DMS53 treated with DMSO at 0.1 percent for 48 hours (cell line): Measurements from ENCODE around the gene MYCL.
"Not testable (repeated sequence)": the region's sequence is repeated elsewhere in the genome, so short reads cannot be mapped to it uniquely, and the experiment has no call there.

Source experiments
- DNase-seq: peaks from one replicate; lab custom pipeline; 2025; ENCODE audit not compliant: unreplicated experiment; lab: John Stamatoyannopoulos, UW

The MYCL gene

DNA sequence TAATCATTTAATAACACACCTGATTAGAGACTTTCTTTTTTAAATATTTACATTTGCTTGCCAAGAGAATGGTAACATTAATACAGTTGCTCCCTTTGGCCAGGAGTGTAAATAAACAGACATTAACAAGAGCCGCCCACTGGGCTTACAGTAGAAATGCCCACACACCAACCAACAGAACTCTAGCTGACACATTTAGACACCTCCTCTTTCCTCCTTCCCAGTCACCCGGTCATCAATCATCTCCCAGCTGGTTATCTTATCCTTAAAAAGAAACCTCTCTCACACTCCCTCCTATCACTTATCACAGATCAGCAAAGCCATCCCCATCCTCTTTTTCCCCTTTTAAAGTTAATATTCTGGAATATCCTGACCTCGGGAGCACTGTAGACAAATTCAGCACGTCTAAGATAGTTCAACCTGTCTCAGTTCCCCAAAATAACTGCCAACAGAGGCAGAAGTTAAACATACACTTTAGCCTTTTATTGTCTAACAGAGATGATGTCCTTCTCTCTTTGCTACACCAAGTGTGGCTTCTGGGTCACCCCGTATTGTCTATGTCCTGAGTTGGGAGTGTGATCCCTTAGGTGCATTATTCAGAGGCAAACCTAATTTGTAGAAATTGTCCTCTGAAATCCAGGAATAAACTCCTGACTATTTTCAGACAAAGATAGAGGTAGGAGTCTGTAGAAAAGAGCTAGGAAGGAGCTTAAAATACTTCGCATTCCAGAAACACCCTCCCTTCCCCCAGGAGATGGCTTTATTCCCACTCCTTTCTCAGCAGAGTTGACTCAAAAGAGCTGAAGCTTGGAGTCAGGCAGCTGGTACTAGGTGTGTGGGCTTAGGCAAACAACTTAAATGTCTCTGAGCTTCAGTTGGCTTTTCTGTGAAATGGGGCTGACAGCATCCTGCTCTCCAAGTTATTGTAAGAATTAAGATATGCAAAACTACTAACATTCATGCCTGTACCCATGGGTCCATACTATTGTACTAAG is 8.8 kb downstream of the MYCL start:
- DNase-seq, result peak; percentile 45

DNA sequence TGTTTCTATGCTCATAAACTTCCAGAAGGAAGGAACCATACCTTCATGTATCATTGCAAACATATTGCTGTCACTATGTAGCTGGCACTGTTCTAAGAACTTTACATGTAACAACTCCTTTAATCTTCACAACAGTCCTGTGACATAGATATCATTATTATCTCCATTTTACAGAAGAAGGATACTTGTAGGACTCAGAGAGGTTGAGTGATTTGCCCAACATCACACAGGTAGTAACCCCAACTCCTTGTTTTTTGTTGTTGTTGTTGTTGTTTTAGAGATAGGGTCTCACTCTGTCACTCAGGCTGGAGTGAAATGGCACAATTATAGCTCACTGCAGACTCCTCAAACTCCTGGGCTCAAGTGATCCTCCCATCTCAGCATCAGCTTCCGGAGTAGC is 10.8 kb downstream of the MYCL start:
- no peak for DNase-seq

DNA sequence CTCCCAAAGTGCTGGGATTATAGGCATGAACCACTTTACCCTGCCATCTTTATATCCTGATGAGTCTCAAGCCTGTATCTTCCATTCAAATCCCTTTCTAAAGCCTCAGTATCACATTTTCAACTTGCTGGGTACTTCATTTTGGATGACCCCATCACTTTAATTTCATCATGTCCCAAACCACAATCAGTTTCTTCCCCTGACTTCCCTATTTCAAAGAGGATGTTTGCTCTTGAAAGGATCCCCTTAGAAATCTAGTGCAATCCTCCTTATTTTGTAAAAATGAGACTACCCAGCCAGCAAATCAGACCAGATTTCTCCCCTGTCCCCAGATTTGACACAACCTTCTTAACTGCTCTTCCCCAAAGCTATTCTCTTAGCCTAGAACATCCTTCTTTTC is 11.4 kb downstream of the MYCL start:
- no peak for DNase-seq

DNA sequence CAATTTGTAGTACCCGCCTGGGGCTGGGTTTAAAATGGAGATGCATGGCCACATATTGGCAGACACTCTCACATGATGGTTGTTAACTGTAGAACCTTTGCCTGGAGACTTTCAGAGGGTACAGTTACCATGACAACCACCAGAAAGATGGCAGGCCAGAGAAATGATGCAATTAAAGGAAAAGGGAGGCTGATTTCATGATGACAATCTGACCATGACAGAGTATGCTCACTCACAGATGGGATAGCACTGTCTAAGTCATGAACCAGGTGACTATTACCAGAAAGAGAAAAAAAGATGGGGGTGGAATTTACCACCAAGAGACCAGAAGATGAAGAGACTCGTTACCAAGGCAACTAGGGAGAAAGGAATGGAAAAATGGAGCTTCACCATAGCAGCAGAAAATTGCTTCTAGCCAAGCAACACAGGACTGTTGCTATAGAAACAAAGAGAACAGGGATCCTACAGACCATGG is 14.9 kb downstream of the MYCL start:
- peak; percentile 28 for DNase-seq

DNA sequence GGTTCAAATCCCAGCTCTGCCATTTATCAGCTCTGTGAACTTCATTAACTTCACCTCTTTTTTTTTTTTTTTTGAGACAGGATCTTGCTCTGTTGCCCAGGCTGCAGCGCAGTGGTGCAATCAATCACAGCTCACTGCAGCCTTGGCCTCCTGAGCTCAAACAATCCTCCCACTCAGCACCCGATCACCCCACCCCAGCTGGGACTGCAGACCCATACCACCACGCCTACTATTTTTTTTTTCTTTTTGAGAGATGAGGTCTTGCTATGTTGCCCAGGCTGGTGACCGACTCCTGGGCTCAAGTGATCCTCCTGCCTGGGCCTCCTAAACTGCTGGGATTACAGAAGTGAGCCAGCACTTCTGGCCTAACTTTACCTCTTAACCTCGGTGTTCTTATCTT is 16.2 kb downstream of the MYCL start:
- no peak for DNase-seq

DNA sequence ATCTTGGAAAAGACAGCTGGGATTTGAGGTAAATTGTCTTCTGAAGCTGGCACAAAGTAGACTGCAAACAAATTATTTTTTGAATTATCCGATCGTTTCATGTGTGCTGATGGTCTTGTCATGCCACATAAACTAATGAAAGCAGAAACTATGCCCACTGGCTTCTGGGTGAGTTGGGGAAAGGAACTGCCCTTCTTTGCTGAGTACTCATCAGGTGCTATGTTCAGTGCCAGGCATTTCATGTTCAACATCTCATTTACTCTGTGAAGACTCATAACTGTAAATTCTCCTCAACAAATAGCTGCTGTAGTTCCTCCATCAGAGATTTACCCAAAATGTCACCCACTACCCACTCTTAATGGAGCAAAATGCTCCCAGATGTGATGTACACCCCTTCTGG is 19.6 kb downstream of the MYCL start:
- DNase-seq, result no peak

DNA sequence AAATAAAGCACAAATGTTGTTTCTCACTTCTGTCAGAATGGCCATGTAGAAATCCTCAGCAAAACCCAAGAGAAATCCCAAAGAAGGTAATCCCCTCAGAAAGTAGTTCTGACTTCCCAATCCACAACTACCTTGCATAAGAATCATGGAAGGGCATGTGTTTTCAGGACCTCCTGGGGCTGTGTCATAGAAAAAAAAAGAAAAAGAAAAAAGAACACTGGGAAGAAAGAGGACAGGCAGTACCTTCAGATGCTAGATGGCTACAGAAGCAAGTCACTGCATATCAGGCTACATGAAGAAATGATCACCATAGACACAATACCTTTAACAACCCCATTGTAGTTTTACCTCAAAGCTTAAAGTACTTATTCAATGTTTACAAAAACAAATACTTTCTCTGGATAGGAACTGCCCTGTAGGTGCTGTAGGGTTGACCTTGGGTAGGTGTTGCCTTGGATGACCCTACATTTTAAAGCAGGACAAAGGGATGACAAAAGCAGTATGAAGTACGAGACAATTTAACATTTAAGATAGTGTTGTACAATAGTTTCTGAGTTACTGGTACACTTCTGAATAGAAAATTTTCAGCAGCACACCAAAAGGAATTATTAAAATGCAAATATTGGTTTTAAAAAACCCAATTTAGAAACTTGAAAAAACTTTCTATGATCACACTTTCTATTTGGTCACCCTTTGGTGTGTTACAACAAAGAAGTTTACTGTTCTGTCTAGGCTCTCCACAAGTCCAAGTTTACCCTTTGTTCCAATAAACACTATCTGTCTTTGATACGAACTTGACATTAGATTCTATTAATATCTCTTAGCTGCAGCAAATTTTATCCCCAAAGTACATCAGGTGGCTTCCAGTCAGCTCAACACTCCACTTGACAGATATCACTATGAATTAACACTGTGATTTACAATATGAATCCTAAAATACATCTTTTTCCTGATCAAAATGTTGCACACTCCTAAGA is 23.4 kb downstream of the MYCL start:
- DNase-seq, result no peak

DNA sequence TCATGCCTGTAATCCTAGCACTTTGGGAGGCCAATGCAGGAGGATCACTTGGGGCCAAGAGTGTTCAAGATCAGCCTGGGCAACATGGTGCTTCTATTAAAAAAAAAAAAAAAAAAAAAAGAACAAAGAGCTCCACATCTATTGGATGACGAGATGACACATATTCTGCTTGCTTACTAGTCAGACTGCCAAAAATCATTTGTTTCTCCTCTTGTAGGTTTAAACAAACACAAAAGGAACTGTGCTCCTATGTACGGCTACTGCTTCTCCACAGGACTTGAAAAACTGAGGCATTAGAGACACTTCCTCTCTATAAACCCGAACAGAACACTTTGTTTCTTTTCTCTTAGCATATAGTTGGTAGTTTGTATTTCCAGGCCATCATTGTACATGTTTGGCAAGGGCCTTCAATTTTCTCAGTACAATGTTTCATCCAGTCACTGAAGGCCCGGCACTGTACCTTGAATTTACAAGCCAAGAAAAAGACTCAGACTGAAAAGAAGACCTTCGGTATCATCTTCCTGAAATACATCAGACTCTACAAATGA is 24.4 kb downstream of the MYCL start:
- peak; percentile 86 for DNase-seq

DNA sequence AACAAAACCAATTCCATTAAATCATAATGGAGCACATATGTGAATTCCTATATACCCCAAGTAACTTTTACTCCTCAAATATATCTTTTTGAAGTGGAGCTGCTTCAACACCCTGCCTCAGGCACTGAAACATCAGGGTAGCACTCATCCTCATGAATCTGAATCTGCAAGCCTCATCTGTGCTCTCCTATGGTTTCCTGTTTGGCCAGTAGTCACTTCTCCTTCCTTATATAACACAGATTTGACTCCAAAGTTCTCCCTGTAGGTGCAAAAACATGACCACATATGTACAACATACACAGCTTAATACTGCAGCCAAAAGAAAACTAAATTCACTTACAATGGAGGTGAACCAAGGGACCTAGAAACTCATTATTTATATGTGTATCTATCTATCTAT is 25.6 kb downstream of the MYCL start:
- no peak for DNase-seq

DNA sequence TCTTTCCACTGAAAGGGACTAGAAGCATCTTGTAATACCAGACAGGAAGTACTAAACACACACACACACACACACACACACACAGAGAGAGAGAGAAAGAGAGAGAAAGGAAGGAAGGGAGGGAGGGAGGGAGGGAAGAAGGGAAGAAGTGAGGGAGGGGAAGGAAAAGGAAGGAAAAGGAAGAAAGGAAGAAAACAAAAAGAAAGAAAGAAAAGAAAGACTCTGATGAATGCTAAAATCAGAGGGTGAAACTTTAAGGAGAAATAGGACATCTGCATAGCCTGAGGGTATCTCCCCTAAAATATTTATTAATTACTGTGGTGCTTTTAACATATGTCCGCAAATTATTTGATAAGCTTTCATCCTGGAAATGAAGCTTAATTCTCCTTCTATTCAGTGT is 29.0 kb downstream of the MYCL start:
- DNase-seq, result no peak

DNA sequence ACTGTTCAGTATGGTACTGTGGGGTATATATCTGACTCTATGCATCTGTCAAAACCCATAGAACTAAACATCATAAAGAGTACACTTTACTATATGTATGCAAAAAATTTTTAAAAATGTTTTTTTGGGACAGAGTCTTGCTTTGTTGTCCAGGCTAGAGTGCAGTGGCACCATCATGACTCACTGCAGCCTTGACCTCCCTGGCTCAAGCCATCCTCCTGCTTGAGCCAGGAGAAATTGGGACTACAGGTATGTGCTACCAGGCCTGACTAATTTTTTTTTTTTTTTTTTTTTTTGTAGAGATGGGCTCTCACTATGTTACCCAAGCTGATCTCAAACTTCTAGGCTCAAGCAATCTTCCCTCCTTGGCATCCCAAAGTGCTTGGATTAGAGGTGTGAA is 29.9 kb downstream of the MYCL start:
- DNase-seq, result no peak

DNA sequence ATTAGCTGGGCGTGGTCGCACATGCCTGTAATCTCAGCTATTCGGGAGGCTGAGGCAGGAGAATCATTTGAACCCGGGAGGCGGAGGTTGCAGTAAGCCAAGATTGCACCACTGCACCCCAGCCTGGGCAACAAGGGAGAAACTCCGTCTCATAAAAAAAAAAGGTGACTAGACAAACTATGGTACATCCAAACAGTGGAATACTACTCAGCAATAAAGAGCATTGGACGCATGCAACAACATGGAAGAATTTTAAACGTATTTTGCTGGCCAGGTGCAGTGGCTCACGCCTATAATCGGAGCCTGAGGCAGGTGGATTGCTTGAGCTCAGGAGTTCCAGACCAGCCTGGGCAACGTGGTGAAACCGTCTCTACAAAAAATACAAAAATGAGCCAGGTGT is 30.7 kb downstream of the MYCL start:
- not testable (repeated sequence) for DNase-seq

DNA sequence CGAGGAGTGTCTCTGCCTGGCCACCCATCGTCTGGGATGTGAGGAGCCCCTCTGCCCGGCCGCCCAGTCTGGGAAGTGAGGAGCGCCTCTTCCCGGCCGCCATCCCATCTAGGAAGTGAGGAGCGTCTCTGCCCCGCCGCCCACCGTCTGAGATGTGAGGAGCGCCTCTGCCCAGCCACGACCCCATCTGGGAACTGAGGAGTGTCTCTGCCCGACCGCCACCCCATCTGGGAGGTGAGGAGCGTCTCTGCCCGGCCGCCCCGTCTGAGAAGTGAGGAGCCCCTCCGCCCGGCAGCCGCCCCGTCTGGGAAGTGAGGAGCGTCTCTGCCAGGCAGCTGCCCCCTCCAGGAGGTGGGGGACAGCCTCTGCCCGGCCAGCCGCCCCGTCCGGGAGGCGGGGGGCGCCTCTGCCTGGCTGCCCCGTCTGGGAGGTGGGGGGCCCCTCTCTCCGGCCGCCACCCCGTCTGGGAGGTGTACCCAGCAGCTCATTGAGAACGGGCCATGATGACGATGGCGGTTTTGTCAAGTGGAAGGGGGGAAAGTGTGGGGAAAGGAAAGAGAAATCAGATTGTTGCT is 32.1 kb downstream of the MYCL start:
- DNase-seq, result not testable (repeated sequence)

DNA sequence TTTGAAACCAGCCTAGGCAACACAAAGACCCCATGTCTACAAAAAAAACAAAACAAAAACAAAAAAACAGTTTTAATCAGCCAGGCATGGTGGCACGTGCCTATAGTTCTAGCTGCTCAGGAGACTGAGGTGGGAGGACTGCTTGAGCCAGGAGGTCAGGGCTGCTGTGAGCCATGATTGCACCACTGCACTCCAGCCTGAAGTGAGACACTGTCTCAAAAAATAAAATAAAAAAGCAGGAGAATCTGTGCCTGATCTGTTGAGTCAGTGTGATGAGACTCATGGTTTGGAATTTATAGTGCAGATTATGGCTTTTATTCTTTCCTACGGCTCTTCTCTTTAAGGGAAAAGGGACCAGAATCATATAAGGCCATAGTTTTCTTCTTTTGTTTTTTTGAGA is 35.0 kb downstream of the MYCL start:
- DNase-seq, result no peak

DNA sequence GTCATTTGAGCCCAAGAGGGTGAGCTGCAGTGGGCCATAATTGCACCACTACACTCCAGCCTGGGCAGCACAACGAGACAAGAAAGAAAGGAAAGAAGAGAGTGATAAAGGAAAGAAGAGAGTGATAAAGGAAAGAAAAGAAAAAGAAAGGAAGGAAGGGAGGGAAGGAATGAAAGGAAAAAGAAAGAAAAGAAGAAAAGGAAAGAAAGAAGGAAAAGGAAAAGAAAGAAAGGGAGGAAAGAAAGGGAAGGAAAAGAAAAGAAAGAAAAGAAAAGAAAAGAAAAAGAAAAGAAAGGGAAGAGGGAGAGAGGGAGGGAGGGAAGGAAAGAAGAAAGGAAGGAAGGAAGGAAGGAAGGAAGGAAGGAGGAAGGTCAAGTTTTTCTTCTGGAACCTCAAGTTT is 36.0 kb downstream of the MYCL start:
- DNase-seq, result no peak

DNA sequence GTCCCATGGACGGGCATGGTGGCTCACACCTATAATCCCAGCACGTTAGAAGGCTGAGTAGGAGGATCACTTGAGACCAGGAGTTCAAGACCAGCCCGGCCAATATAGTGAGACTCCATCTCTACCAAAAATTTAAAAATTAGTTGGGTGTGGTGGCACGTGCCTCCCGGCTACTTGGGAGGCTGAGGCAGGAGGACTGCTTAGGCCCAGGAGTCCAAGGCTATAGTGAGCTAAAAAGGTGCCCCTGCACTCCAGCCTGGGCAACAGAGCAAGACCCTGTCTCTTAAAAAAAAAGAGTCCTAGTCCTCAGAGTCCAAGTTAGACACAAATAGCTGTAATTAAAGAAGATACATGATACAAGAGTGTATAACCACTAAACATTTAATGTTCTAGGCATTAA is 38.5 kb downstream of the MYCL start:
- no peak for DNase-seq

DNA sequence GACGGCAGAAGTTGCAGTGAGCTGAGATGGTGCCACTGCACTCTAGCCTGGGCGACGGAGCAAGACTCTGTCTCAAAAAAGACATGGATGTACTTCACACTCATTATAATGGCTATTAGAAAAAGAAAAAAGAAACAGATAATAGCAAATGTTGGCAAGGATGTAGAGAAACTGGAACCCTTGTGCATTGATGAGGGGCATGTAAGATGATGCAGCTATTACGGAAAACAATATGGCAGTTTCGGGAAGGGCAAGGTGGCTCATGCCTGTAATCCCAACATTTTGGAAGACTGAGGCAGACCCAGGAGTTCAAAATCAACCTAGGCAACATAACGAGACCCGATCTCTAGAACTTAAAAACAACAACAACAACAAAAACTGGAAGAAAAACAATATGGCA is 40.7 kb downstream of the MYCL start:
- DNase-seq, result no peak

DNA sequence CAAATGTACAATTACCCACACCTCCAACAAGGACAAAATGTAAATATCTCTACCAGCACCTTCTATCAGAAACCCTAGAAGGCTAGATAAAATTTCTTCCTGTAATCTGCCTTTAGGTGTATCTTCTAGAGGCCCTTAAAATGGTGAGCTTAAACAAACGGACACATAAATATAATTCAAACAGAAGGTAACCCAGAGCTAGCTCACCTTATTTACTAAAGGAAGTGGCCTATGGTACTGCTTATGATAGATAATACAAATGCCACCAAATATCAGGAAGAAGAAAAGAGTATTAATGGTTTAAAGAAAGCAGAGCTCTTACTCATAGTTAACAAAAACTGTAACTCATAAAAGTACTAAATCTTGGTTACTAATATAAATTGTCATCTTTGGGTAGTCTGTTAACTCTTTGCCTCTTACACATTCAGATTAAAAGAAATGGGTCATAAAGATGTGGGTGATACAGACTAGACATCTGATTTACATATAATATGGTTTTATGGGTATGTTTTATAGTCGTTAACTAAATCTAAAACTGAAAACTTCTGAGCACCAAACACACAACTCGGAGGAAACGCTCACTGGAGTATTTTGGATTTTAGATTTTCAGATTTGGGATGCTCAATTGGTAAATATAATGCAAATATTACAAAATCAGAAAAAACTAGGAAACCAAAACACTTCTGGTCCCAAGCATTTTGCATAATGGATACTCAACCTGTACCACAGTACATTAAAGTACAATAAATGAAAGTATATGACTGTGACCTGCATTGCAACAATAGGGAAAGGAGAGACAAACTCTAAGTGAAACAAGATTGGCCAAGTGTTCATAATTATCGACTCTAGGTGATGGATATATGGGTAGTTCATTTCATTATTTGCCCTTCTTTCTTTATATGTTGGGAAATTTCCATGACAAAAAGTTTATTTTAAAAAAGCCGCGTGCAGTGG is 41.6 kb downstream of the MYCL start:
- peak; percentile 72 for DNase-seq

DNA sequence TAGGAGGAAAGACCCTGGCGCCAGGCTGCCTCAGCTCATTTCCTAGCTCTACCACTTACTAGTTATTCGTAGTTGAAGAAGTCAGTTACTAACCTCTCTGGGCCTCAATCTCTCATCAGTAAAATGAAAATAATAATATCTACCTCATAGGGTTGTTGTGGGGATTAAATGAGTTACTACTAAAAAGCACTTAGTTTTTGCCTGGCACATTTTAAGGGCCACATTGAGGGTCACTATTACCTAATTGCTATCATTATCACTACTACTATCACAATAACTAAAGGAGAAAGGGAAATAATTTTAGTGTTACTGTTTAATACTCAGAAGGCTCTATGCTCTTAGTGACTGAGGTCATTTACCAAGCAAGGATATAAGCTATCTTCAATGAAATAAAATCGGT is 43.4 kb downstream of the MYCL start:
- DNase-seq, result no peak
